BLaER1 (cell line): ENCODE data around the gene CDK5R2.
A peak's percentile ranks its signal among the peaks of the same experiment; 100 is the strongest.

Source experiments
- H3K27ac ChIP-seq: shearing (Covaris generic); formaldehyde crosslinking; 2 replicates; pipeline ENCODE4 v1.8.1; 2022
- H3K27me3 ChIP-seq: shearing (Covaris generic); formaldehyde crosslinking; 2 replicates; pipeline ENCODE4 v1.8.1; 2022
- H3K36me3 ChIP-seq: shearing (Covaris generic); formaldehyde crosslinking; 2 replicates; pipeline ENCODE4 v1.8.1; 2022
- H3K4me1 ChIP-seq: shearing (Covaris generic); formaldehyde crosslinking; 2 replicates; pipeline ENCODE4 v1.8.1; 2022
- H3K4me2 ChIP-seq: shearing (Covaris generic); formaldehyde crosslinking; 2 replicates; pipeline ENCODE4 v1.8.1; 2022
- H3K4me3 ChIP-seq: shearing (Covaris generic); formaldehyde crosslinking; 2 replicates; pipeline ENCODE4 v1.8.1; 2022
- H3K9ac ChIP-seq: shearing (Covaris generic); formaldehyde crosslinking; 2 replicates; pipeline ENCODE4 v1.8.1; 2022
- H3K9me3 ChIP-seq: shearing (Covaris generic); formaldehyde crosslinking; 2 replicates; pipeline ENCODE4 v1.8.1; 2022
- H4K20me1 ChIP-seq: shearing (Covaris generic); formaldehyde crosslinking; 2 replicates; pipeline ENCODE4 v1.8.1; 2022
- Cebpa-rat ChIP-seq: shearing (Covaris generic); IDR thresholded peaks from 2 replicates; pipeline ENCODE4 v1.8.1; 2022

The CDK5R2 gene

DNA sequence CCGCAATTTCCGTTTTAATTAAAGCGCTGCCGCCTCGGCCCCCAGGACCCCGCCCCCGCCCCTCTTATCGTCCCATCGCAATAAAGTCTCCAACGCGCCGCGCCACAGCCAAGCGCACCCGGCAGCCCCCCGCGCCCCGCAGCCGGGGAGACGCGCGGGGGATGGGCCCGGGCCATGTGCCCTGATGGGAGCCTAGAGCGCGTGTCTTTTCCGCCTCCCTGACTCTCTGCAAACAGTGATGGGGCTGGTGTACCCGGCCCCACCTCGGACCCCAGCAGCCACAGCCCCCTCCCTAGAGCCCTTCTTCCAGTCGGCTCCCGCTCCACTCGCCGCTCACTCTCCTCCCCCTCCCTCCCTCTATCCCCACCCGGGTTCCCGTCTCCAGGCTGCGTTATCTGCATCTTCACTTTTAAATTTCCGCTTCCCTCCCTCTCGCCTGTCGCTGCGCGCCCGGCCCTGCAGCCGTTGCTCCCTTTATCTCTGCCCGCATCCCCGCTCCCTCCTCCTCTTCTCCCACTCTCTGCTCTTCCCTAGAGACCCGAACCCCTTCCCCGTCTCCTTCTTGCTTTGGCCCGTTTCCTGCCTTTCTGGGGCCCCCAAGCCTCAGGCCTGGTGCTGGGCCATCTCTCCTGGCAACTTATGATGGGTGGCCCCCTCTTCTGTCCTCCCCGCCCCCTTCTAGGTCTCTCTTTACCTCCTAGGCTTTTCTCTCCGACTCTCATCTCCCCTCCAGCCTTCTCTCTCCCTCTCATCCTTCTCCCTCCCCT lies 26.0 kb downstream of the CDK5R2 start:
- TF ChIP-seq Cebpa-rat: no peak
- H3K27me3 ChIP-seq: peaks cover 99% of the 10 kb centered on the region
- no peak overlapping the region for H3K4me3 ChIP-seq
- no peak overlapping the region for H3K9ac ChIP-seq
- peaks cover 92% of the 10 kb centered on the region for H4K20me1 ChIP-seq
- H3K36me3 ChIP-seq: no peaks in the 10 kb centered on the region
- H3K9me3 ChIP-seq: peaks cover 10% of the 10 kb centered on the region; the same call in 1 of the 2 replicates
- peak overlapping the region; percentile 14; the same call in 1 of the 2 replicates for H3K4me2 ChIP-seq
- no peak overlapping the region for H3K27ac ChIP-seq
- peaks cover 9% of the 10 kb centered on the region for H3K4me1 ChIP-seq

GRCh38 chr2:218986148-218986761 lies 26.8 kb downstream of the CDK5R2 start:
- no peak for TF ChIP-seq Cebpa-rat
- no peak overlapping the region for H3K27ac ChIP-seq
- no peaks in the 10 kb centered on the region for H3K36me3 ChIP-seq
- peaks cover 94% of the 10 kb centered on the region for H4K20me1 ChIP-seq
- peaks cover 9% of the 10 kb centered on the region; the same call in 1 of the 2 replicates for H3K9me3 ChIP-seq
- no peak overlapping the region for H3K4me3 ChIP-seq
- H3K9ac ChIP-seq: no peak overlapping the region
- peaks cover 9% of the 10 kb centered on the region for H3K4me1 ChIP-seq
- H3K27me3 ChIP-seq: peaks cover 100% of the 10 kb centered on the region
- H3K4me2 ChIP-seq: no peak overlapping the region

DNA sequence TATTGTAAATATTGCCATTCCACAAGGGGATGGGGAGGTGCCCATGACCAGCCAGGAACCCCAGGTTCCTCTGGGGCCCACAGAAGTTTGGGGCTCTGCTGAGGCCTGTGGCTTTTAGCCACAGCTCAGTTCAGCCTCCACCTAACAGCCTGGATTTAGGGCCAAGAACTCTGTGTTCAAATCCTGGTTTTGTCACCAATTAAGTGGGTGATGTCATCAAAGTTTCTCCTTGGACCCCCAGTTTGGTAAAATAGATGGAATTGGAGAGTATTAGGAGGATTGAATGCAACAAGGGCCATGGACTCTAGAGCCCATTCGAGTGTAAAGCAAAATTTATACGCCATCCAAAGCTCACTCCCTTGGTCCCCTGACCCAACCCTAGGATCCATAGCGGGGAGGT lies 28.7 kb downstream of the CDK5R2 start:
- Histone ChIP-seq H3K4me2 (no peak overlapping the region), H3K9me3 (no peaks in the 10 kb centered on the region), H3K27me3 (peaks cover 100% of the 10 kb centered on the region), H3K4me1 (peaks cover 9% of the 10 kb centered on the region), H3K4me3 (no peak overlapping the region), H3K27ac (no peak overlapping the region), H4K20me1 (peaks cover 94% of the 10 kb centered on the region), H3K36me3 (no peaks in the 10 kb centered on the region), H3K9ac (no peak overlapping the region)
- no peak for TF ChIP-seq Cebpa-rat

DNA sequence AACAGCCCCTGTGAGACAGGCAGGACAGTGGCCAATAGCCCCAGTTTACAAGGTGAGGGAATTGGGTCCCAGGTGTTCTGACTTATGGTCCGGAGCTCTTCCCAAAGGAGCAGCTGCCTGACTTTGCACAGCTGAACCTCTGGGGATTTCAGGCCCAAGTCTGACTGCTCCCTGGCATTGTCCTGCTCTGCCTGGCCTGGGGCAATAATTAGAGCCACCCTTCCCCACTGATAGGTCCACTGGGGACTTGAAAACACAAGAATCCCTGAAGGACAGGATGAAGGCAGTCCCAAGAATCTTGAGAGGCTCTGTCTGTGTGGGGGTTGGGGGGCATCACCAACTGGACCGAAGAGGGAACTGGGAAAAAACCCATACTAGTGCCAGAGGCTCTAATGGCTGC lies 29.2 kb downstream of the CDK5R2 start:
- H3K9me3 ChIP-seq: no peaks in the 10 kb centered on the region
- no peak overlapping the region for H3K27ac ChIP-seq
- peaks cover 100% of the 10 kb centered on the region for H3K27me3 ChIP-seq
- TF ChIP-seq Cebpa-rat: no peak
- H4K20me1 ChIP-seq: peaks cover 94% of the 10 kb centered on the region
- H3K4me1 ChIP-seq: peaks cover 9% of the 10 kb centered on the region
- no peak overlapping the region for H3K4me2 ChIP-seq
- no peak overlapping the region for H3K9ac ChIP-seq
- no peak overlapping the region for H3K4me3 ChIP-seq
- no peaks in the 10 kb centered on the region for H3K36me3 ChIP-seq

DNA sequence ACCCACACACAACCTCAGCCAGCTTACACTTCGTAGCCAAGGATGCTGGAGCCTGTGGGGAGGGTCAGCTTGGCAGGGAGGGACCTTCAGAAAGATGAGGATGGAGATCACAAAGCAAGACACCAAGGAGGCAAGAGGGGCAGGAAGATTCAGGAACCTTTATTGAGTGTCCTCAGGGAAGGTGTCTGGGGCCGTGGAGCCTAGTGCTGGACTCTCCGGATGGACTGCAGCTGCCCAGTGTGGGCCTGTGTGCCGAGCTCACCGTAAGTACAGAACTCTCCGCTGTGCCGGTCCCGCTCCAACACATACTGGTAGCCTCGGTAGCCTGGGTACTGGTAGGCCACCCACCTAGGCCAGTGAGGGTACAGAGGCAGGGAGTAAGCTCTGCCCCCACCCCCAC lies 30.6 kb downstream of the CDK5R2 start:
- Histone ChIP-seq H4K20me1 (peaks cover 92% of the 10 kb centered on the region), H3K4me3 (no peak overlapping the region), H3K9ac (no peak overlapping the region), H3K4me1 (no peaks in the 10 kb centered on the region), H3K36me3 (no peaks in the 10 kb centered on the region), H3K27ac (no peak overlapping the region), H3K4me2 (no peak overlapping the region), H3K27me3 (peaks cover 100% of the 10 kb centered on the region), H3K9me3 (no peaks in the 10 kb centered on the region)
- TF ChIP-seq Cebpa-rat: no peak

DNA sequence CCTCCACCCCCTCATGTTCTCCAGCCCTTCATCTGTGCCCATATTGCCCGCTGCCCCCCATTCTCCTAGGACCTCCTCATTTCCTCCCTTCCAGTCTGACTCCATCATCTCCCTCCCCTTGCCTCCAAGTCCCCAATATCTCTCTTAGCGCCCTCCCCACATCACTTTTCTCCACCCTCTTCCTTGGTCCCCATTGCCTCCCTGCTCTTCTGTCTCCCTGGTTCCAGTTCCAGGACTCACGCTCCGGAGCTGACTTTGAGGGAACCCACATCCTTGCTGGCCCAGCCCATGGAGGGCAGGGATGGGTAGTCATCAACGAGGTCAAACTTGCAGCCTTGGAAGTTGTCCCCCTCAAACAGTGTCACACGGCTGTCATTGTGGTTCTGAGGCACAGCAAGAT lies 31.1 kb downstream of the CDK5R2 start:
- H3K4me2 ChIP-seq: no peak overlapping the region
- no peak overlapping the region for H3K27ac ChIP-seq
- H3K27me3 ChIP-seq: peaks cover 100% of the 10 kb centered on the region
- H4K20me1 ChIP-seq: peaks cover 96% of the 10 kb centered on the region
- no peak for TF ChIP-seq Cebpa-rat
- no peak overlapping the region for H3K9ac ChIP-seq
- H3K9me3 ChIP-seq: no peaks in the 10 kb centered on the region
- H3K4me3 ChIP-seq: no peak overlapping the region
- H3K4me1 ChIP-seq: no peaks in the 10 kb centered on the region
- H3K36me3 ChIP-seq: no peaks in the 10 kb centered on the region

GRCh38 chr2:218991674-218992168 lies 32.3 kb downstream of the CDK5R2 start:
- Histone ChIP-seq H3K4me3 (no peak overlapping the region), H3K9me3 (no peaks in the 10 kb centered on the region), H3K36me3 (no peaks in the 10 kb centered on the region), H3K9ac (no peak overlapping the region), H4K20me1 (peaks cover 95% of the 10 kb centered on the region), H3K4me2 (no peak overlapping the region), H3K27me3 (peaks cover 100% of the 10 kb centered on the region), H3K4me1 (no peaks in the 10 kb centered on the region), H3K27ac (no peak overlapping the region)
- no peak for TF ChIP-seq Cebpa-rat

DNA sequence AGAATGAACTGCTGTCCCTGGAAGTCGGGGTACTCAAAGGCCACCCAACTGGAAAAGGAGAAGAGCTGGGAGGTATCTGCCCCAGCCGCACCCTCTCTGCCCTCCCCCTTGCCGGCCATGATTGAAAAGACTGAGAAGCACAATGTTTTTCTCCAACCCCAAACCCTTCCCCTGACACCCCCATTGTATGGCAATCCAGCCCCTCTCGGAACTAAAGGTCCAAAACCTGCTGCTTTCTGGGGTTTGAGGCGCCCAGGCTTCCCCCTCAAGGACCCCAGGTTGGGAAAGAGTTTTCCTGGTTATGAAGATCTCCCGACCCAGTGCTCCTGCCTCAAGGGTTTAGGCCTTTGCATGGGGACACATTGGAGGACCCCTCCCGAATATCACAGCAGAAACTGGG lies 32.7 kb downstream of the CDK5R2 start:
- no peaks in the 10 kb centered on the region for H3K36me3 ChIP-seq
- no peak for TF ChIP-seq Cebpa-rat
- H3K4me2 ChIP-seq: no peak overlapping the region
- peaks cover 100% of the 10 kb centered on the region for H3K27me3 ChIP-seq
- no peak overlapping the region for H3K27ac ChIP-seq
- no peaks in the 10 kb centered on the region for H3K9me3 ChIP-seq
- peaks cover 90% of the 10 kb centered on the region for H4K20me1 ChIP-seq
- no peak overlapping the region for H3K9ac ChIP-seq
- no peak overlapping the region for H3K4me3 ChIP-seq
- no peaks in the 10 kb centered on the region for H3K4me1 ChIP-seq

DNA sequence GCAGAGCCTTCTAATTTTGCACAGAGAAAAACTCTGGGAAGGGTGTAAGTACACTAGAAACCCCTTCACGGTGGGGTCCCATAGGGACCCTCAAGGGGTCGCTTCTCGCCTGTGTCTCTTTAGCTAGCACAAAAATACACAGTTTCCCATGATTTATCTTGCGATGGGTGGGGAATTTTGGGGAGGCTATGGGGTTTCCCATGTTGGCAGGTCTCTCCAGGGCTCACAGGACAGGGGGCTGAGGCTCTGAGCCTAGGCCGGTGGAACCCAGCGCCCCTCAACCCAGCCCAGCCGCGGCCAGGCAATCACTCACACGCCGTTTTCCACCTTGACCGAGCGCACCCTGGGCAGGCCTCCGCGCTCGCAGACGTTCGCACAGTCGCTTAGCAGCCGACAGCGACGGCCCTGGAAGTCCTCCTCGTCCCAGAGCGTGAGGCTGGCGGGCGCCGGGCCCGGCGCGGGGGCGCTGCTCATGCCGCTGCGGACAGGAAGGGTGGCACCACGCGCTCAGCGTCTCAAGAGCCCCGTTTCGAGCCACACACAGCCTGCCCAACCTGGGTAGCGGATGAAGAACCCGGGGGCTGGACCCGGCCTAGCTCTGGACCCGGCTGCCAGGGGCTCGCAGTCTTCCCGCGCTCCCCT lies 33.4 kb downstream of the CDK5R2 start:
- H3K4me1 ChIP-seq: no peaks in the 10 kb centered on the region
- TF ChIP-seq Cebpa-rat: no peak
- no peak overlapping the region for H3K4me2 ChIP-seq
- H4K20me1 ChIP-seq: peaks cover 83% of the 10 kb centered on the region
- H3K27me3 ChIP-seq: peaks cover 100% of the 10 kb centered on the region
- H3K4me3 ChIP-seq: no peak overlapping the region
- no peak overlapping the region for H3K27ac ChIP-seq
- H3K9ac ChIP-seq: no peak overlapping the region
- no peaks in the 10 kb centered on the region for H3K36me3 ChIP-seq
- H3K9me3 ChIP-seq: no peaks in the 10 kb centered on the region
